PC-9 (cell line): Measurements from ENCODE around the gene ANO2. TPM values are rescaled to one million over a fixed set of nuclear protein-coding genes. Genes with fewer than 3 reads are reported as not detected.

Experiments
- BruUV-seq: library from RNA; stranded (reverse); fragments of 400-500 nt; replicated peaks from 2 replicates; lab custom pipeline; 2021; lab: Mats Ljungman, UMichigan
- CTCF ChIA-PET: fragments of 300-600 bp; sonication (Branson Sonifier 250); formaldehyde crosslinking; loops from one replicate; lab custom pipeline; 2022; ENCODE audit warnings: antibody characterized with exemption; lab: Charles Lee
- POLR2A ChIA-PET: fragments of 300-600 bp; sonication (Branson Sonifier 250); formaldehyde crosslinking; loops from one replicate; lab custom pipeline; 2022; ENCODE audit warnings: antibody characterized with exemption; ENCODE audit not compliant: unreplicated experiment; lab: Charles Lee
- DNase-seq, 2 experiments: peaks; one replicate each; pipeline versions ENCODE4 v3.0.0 to v3.0.0-alpha.2; 2015 to 2022; ENCODE audit warnings: mixed read lengths in 1 of 2
- H2AFZ ChIP-seq: fragments of 200-600 bp; sonication (generic); 2 replicates; pipeline ENCODE4 v1.8.1; 2017; ENCODE audit warnings: antibody characterized with exemption
- H3F3A ChIP-seq: fragments of 200-600 bp; sonication (generic); 2 replicates; pipeline ENCODE4 v1.8.1; 2017; ENCODE audit warnings: antibody characterized with exemption, mild to moderate bottlenecking, low read depth; ENCODE audit not compliant: insufficient read depth
- H3K27ac ChIP-seq: fragments of 200-600 bp; sonication (generic); 2 replicates; pipeline ENCODE4 v1.6.1; 2016; ENCODE audit warnings: mixed run types
- H3K27me3 ChIP-seq: fragments of 200-600 bp; sonication (generic); 2 replicates; pipeline ENCODE4 v1.6.1; 2016; ENCODE audit warnings: low read depth, mixed run types; ENCODE audit not compliant: insufficient read depth
- H3K36me3 ChIP-seq: fragments of 200-600 bp; sonication (generic); 2 replicates; pipeline ENCODE4 v1.6.1; 2016; ENCODE audit warnings: low read depth, mixed run types
- H3K4me1 ChIP-seq: fragments of 200-600 bp; sonication (generic); replicated peaks from 2 replicates; pipeline ENCODE4 v1.6.1; 2016; ENCODE audit warnings: mixed run types; ENCODE audit not compliant: insufficient read depth
- H3K4me2 ChIP-seq: fragments of 200-600 bp; sonication (generic); 2 replicates; pipeline ENCODE4 v1.6.1; 2017; ENCODE audit warnings: mixed run types
- H3K4me3 ChIP-seq: fragments of 200-600 bp; sonication (generic); 2 replicates; pipeline ENCODE4 v1.6.1; 2016; ENCODE audit warnings: mixed run types
- H3K79me2 ChIP-seq: fragments of 200-600 bp; sonication (generic); 2 replicates; pipeline ENCODE4 v1.6.1; 2017; ENCODE audit warnings: low read depth, mixed run types
- H3K9me2 ChIP-seq: fragments of 200-600 bp; sonication (generic); 2 replicates; pipeline ENCODE4 v1.8.1; 2017; ENCODE audit warnings: mild to moderate bottlenecking; ENCODE audit not compliant: insufficient read depth
- H3K9me3 ChIP-seq: fragments of 200-600 bp; sonication (generic); 2 replicates; pipeline ENCODE4 v1.8.1; 2016; ENCODE audit warnings: low read depth; ENCODE audit not compliant: insufficient read depth
- H4K20me1 ChIP-seq: fragments of 200-600 bp; sonication (generic); 2 replicates; pipeline ENCODE4 v1.8.1; 2017; ENCODE audit not compliant: insufficient read depth
- CTCF ChIP-seq: fragments of 200-600 bp; sonication (generic); conservative IDR thresholded peaks from 2 replicates; pipeline ENCODE4 v1.6.1; 2017; ENCODE audit warnings: mixed run types, antibody characterized with exemption, mild to moderate bottlenecking, moderate library complexity
- EZH2 ChIP-seq: fragments of 200-600 bp; sonication (generic); IDR thresholded peaks from 2 replicates; pipeline ENCODE4 v1.8.0; 2017; ENCODE audit warnings: antibody characterized with exemption, low read depth
- intact Hi-C: fragments of 100-400 bp; cut with micrococcal nuclease; formaldehyde crosslinking; loops from one replicate; pipeline ENCODE4 v1.10.0; 2022; ENCODE audit not compliant: unreplicated experiment
- total RNA-seq: library from RNA; stranded (reverse); gene quantifications from 2 replicates; pipeline ENCODE4 v1.2.3, GENCODE V29; 2021

ANO2 gene
- total RNA-seq, 1 experiment from 2014 or later, result not detected

GRCh38 chr12:5581616-5582015 is 363.4 kb downstream of the ANO2 start:
- POLR2A ChIA-PET, result no interaction called here
- Histone ChIP-seq H3K9me2 (0 out of 2 replicates have a peak, but pooled peaks cover 3% of the 10 kb centered on the region), H3F3A (no peaks in the 10 kb centered on the region), H3K27ac (no peak overlapping the region), H3K4me2 (no peak overlapping the region), H3K27me3 (peaks cover 97% of the 10 kb centered on the region), H4K20me1 (no peaks in the 10 kb centered on the region; the same call in 1 of the 2 replicates), H3K79me2 (no peaks in the 10 kb centered on the region), H3K9me3 (no peaks in the 10 kb centered on the region), H3K4me1 (no peaks in the 10 kb centered on the region), H3K4me3 (no peak overlapping the region), H3K36me3 (no peaks in the 10 kb centered on the region), H2AFZ (no peak overlapping the region)
- no peak for TF ChIP-seq CTCF
- TF ChIP-seq EZH2, result no peak
- intact Hi-C loops, result no loop called here
- no TSS peak for BruUV-seq
- DNase-seq, result no peak
- CTCF ChIA-PET, result no interaction called here

- POLR2A ChIA-PET, result no interaction called here
Observed at GRCh38 chr12:5581019-5581418, 364.0 kb downstream of the ANO2 start.

DNA sequence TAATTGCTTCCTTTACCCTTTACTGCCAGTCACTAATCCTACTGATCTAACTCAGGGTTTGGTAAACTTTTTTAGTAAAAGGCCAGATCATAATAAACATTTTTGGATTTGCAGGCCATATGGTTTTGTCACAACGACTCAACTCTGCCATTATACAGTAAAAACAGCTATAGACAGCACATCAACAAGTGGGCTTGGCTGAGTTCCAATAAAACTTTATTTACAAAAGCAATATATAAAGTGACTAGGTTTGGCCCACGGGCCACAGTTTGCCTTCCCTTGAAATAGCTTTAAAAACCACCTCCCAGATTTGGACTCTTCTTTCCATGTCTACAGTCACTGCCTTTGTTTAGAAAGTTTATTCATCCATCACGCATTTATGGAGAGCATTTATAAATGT is 366.3 kb downstream of the ANO2 start:
- Histone ChIP-seq H3K4me2 (no peak overlapping the region), H3K4me3 (no peak overlapping the region), H3K27me3 (peaks cover 97% of the 10 kb centered on the region), H3K36me3 (no peaks in the 10 kb centered on the region), H3F3A (no peaks in the 10 kb centered on the region), H3K27ac (no peak overlapping the region), H4K20me1 (no peaks in the 10 kb centered on the region; the same call in 1 of the 2 replicates), H3K9me3 (no peaks in the 10 kb centered on the region), H3K4me1 (no peaks in the 10 kb centered on the region), H3K9me2 (0 out of 2 replicates have a peak, but pooled peaks cover 3% of the 10 kb centered on the region), H3K79me2 (no peaks in the 10 kb centered on the region), H2AFZ (no peak overlapping the region)
- TF ChIP-seq EZH2 (no peak), CTCF (no peak)
- DNase-seq, result no peak
- no TSS peak for BruUV-seq
- intact Hi-C loops, result no loop called here
- ChIA-PET POLR2A (no interaction called here), CTCF (no interaction called here)

More at GRCh38 chr12:5581019-5581418, 364.0 kb downstream of the ANO2 start:
- Histone ChIP-seq H3K36me3 (no peaks in the 10 kb centered on the region), H4K20me1 (no peaks in the 10 kb centered on the region; the same call in 1 of the 2 replicates), H3K4me1 (no peaks in the 10 kb centered on the region), H3K4me2 (no peak overlapping the region), H3K27me3 (peaks cover 98% of the 10 kb centered on the region), H3F3A (no peaks in the 10 kb centered on the region), H3K27ac (no peak overlapping the region), H2AFZ (no peak overlapping the region), H3K4me3 (no peak overlapping the region), H3K79me2 (no peaks in the 10 kb centered on the region), H3K9me2 (0 out of 2 replicates have a peak, but pooled peaks cover 3% of the 10 kb centered on the region), H3K9me3 (no peaks in the 10 kb centered on the region)
- CTCF ChIA-PET, result no interaction called here
- TF ChIP-seq CTCF, result no peak
- no peak for TF ChIP-seq EZH2
- BruUV-seq, result no TSS peak
- no peak for DNase-seq
- intact Hi-C loops, result no loop called here
